Measurements from ENCODE around the gene MYO1H.
A peak's percentile ranks its signal among the peaks of the same experiment; 100 is the strongest.
"Not testable (repeated sequence)": the region's sequence is repeated elsewhere in the genome, so short reads cannot be mapped to it uniquely, and the experiment has no call there.

The MYO1H gene

GRCh38 chr12:109422251-109422650 is 74.6 kb downstream of the MYO1H start:
- DNase-seq, result no peak

GRCh38 chr12:109423392-109423791 is 75.7 kb downstream of the MYO1H start:
- DNase-seq, result no peak

- peak; percentile 92 for DNase-seq
Observed at GRCh38 chr12:109428037-109428629, 80.4 kb downstream of the MYO1H start.

- not testable (repeated sequence) for DNase-seq
Observed at GRCh38 chr12:109428804-109429203, 81.1 kb downstream of the MYO1H start.

GRCh38 chr12:109430244-109430643 is 82.5 kb downstream of the MYO1H start:
- no peak for DNase-seq

GRCh38 chr12:109432431-109432830 is 84.7 kb downstream of the MYO1H start:
- DNase-seq, result no peak

- DNase-seq, result peak; percentile 92
Observed at GRCh38 chr12:109432842-109433304, 85.2 kb downstream of the MYO1H start.

GRCh38 chr12:109433618-109434017 is 85.9 kb downstream of the MYO1H start:
- peak; percentile 59 for DNase-seq

GRCh38 chr12:109434582-109434981 is 86.9 kb downstream of the MYO1H start:
- no peak for DNase-seq

- no peak for DNase-seq
Observed at GRCh38 chr12:109435428-109436187, 87.9 kb downstream of the MYO1H start.

GRCh38 chr12:109436188-109436560 is 88.5 kb downstream of the MYO1H start:
- DNase-seq, result no peak

GRCh38 chr12:109439181-109439580 is 91.5 kb downstream of the MYO1H start:
- DNase-seq, result no peak

- not testable (repeated sequence) for DNase-seq
Observed at GRCh38 chr12:109439951-109440350, 92.3 kb downstream of the MYO1H start.

GRCh38 chr12:109440851-109441490 is 93.3 kb downstream of the MYO1H start:
- DNase-seq, result peak; percentile 54

GRCh38 chr12:109443794-109444193 is 96.1 kb downstream of the MYO1H start:
- DNase-seq, result no peak

- DNase-seq, result no peak
Observed at GRCh38 chr12:109444259-109444658, 96.6 kb downstream of the MYO1H start.

- DNase-seq, result no peak
Observed at GRCh38 chr12:109445191-109445609, 97.5 kb downstream of the MYO1H start.

GRCh38 chr12:109446869-109447268 is 99.2 kb downstream of the MYO1H start:
- no peak for DNase-seq

- DNase-seq, result no peak
Observed at GRCh38 chr12:109447482-109447881, 99.8 kb downstream of the MYO1H start.

GRCh38 chr12:109448272-109448671 is 100.6 kb downstream of the MYO1H start:
- DNase-seq, result no peak

GRCh38 chr12:109448707-109449390 is 101.1 kb downstream of the MYO1H start:
- DNase-seq, result no peak

- DNase-seq, result no peak
Observed at GRCh38 chr12:109449845-109450532, 102.3 kb downstream of the MYO1H start.

GRCh38 chr12:109450980-109451379 is 103.3 kb downstream of the MYO1H start:
- DNase-seq, result no peak
